ENCODE measurements around the gene ARAP1.

- TF ChIP-seq CTCF (IDR thresholded peaks at IDR 0.05) (no peak), SIN3A (IDR thresholded peaks at IDR 0.05; ENCODE audit: borderline replicate concordance, insufficient read depth, low read depth, low read length) (no peak), POLR2AphosphoS5 (IDR thresholded peaks at IDR 0.05; ENCODE audit: low read depth, low read length) (no peak), REST (IDR thresholded peaks at IDR 0.05; ENCODE audit: insufficient read depth in 1 of 2, low read depth in 2 of 2, low read length in 1 of 2) (no peak)
These were observed 34.4 kb upstream of the ARAP1 start for GRCh38 chr11:72786305-72787215.

All from Panc1 (cell line).